Measurements from ENCODE around the gene IL7R. TPM values are rescaled to one million over a fixed set of nuclear protein-coding genes. Genes with fewer than 3 reads are reported as not detected.

Gene IL7R
- total RNA-seq, 2 donors from 2014 or later: 3.0 to 12.0 TPM

- DNase-seq: no peak
- intact Hi-C loops (cut with DNase I, micrococcal nuclease): no loop called here
- no peak for ATAC-seq
These were observed 37.4 kb downstream of the IL7R start for GRCh38 chr5:35894131-35894530.

GRCh38 chr5:35898952-35899660, 42.4 kb downstream of the IL7R start:
- intact Hi-C loops (cut with DNase I, micrococcal nuclease): no loop called here
- no peak for DNase-seq
- no peak for ATAC-seq

GRCh38 chr5:35899800-35900199, 43.1 kb downstream of the IL7R start:
- no peak for ATAC-seq

GRCh38 chr5:35900972-35901695, 44.4 kb downstream of the IL7R start:
- ATAC-seq: no peak
- intact Hi-C loops (cut with DNase I, micrococcal nuclease): no loop called here

More at GRCh38 chr5:35899800-35900199, 43.1 kb downstream of the IL7R start:
- no peak for DNase-seq
- intact Hi-C loops (cut with DNase I, micrococcal nuclease): no loop called here

GRCh38 chr5:35902046-35902672, 45.5 kb downstream of the IL7R start:
- intact Hi-C loops (cut with DNase I, micrococcal nuclease): no loop called here
- DNase-seq (no peak), ATAC-seq (no peak)

More at GRCh38 chr5:35900972-35901695, 44.4 kb downstream of the IL7R start:
- no peak for DNase-seq

- ATAC-seq (no peak), DNase-seq (no peak)
- intact Hi-C loops (cut with DNase I, micrococcal nuclease): no loop called here
These were observed 47.0 kb downstream of the IL7R start for GRCh38 chr5:35903631-35904203.

GRCh38 chr5:35904443-35905132, 47.9 kb downstream of the IL7R start:
- ATAC-seq (no peak), DNase-seq (no peak)
- intact Hi-C loops (cut with DNase I, micrococcal nuclease): no loop called here

- ATAC-seq (no peak), DNase-seq (no peak)
- intact Hi-C loops (cut with DNase I, micrococcal nuclease): no loop called here
These were observed 51.5 kb downstream of the IL7R start for GRCh38 chr5:35908228-35908627.

GRCh38 chr5:35908814-35909213, 52.1 kb downstream of the IL7R start:
- ATAC-seq (no peak), DNase-seq (no peak)
- intact Hi-C loops (cut with DNase I, micrococcal nuclease): no loop called here

- intact Hi-C loops (cut with DNase I, micrococcal nuclease): no loop called here
- DNase-seq: no peak
- ATAC-seq: no peak
These were observed 62.5 kb downstream of the IL7R start for GRCh38 chr5:35919191-35919590.

GRCh38 chr5:35920890-35921289, 64.2 kb downstream of the IL7R start:
- intact Hi-C loops (cut with DNase I, micrococcal nuclease): loop anchor here in 1 of 2 donors (5.0 to 10.0 kb wide), 2 partner anchors 144 to 836 kb away; no protein-coding TSS in a partner anchor
- no peak for ATAC-seq
- no peak for DNase-seq

GRCh38 chr5:35921930-35922329, 65.2 kb downstream of the IL7R start:
- ATAC-seq (no peak), DNase-seq (no peak)
- intact Hi-C loops (cut with DNase I, micrococcal nuclease): loop anchor here in 1 of 2 donors (5.0 to 10.0 kb wide), 2 partner anchors 145 to 837 kb away; no protein-coding TSS in a partner anchor

- intact Hi-C loops (cut with DNase I, micrococcal nuclease): loop anchor here in 1 of 2 donors (5.0 to 10.0 kb wide), 2 partner anchors 145 to 838 kb away; no protein-coding TSS in a partner anchor
- ATAC-seq: no peak
- DNase-seq: no peak
These were observed 65.8 kb downstream of the IL7R start for GRCh38 chr5:35922468-35922867.

- intact Hi-C loops (cut with DNase I, micrococcal nuclease): loop anchor here in 1 of 2 donors (5.0 to 10.0 kb wide), 2 partner anchors 147 to 840 kb away; no protein-coding TSS in a partner anchor
- DNase-seq (no peak), ATAC-seq (no peak)
These were observed 67.6 kb downstream of the IL7R start for GRCh38 chr5:35924122-35924949.

GRCh38 chr5:35924950-35925722, 68.4 kb downstream of the IL7R start:
- DNase-seq: peak; percentile 37 to 66
- ATAC-seq: peak; percentile 91
- intact Hi-C loops (cut with DNase I, micrococcal nuclease): loop anchor here in 1 of 2 donors (5.0 to 10.0 kb wide), 2 partner anchors 148 to 840 kb away; no protein-coding TSS in a partner anchor

GRCh38 chr5:35926389-35927051, 69.8 kb downstream of the IL7R start:
- DNase-seq (peak in 1 of 2 donors; percentile 39), ATAC-seq (peak; percentile 70)
- intact Hi-C loops (cut with DNase I, micrococcal nuclease): loop anchor here in 1 of 2 donors (10.0 kb wide), 1 partner anchor 842 kb away; no protein-coding TSS in a partner anchor
